Astrocyte (in vitro differentiated cells and primary cell): Measurements from ENCODE around the gene WBP1L. TPM values are rescaled to one million over a fixed set of nuclear protein-coding genes. Genes with fewer than 3 reads are reported as not detected.

Source experiments
- DNase-seq: peaks from one replicate; pipeline ENCODE4 v3.0.0-alpha.2; 2010; ENCODE audit warnings: low read depth
- FAIRE-seq: peaks from 2 replicates; lab custom pipeline; 2011; peaks lifted over from hg19 to GRCh38; lab: Jason Lieb, UNC
- H2AFZ ChIP-seq: 2 replicates; pipeline ENCODE4 v1.6.0; 2012; ENCODE audit warnings: low read depth, low read length, inconsistent platforms
- H3K27ac ChIP-seq: 2 replicates; pipeline ENCODE4 v1.5.1; 2011; ENCODE audit warnings: low read depth, low read length, inconsistent platforms
- H3K27me3 ChIP-seq: 2 replicates; pipeline ENCODE4 v1.6.0; 2011; ENCODE audit warnings: low read length, inconsistent platforms; ENCODE audit not compliant: insufficient read depth
- H3K36me3 ChIP-seq: 2 replicates; pipeline ENCODE4 v1.5.1; 2011; ENCODE audit warnings: low read length, inconsistent platforms; ENCODE audit not compliant: insufficient read depth
- H3K4me1 ChIP-seq: 2 replicates; pipeline ENCODE4 v1.5.1; 2011; ENCODE audit warnings: low read length, inconsistent platforms; ENCODE audit not compliant: insufficient read depth
- H3K4me2 ChIP-seq: 2 replicates; pipeline ENCODE4 v1.6.0; 2012; ENCODE audit warnings: low read length, inconsistent platforms
- H3K4me3 ChIP-seq: 2 replicates; pipeline ENCODE4 v1.5.1; 2011; ENCODE audit warnings: low read depth, mild to moderate bottlenecking, low read length, inconsistent platforms; ENCODE audit not compliant: insufficient read depth
- H3K79me2 ChIP-seq: 2 replicates; pipeline ENCODE4 v1.6.0; 2012; ENCODE audit warnings: mild to moderate bottlenecking, low read length, inconsistent platforms; ENCODE audit not compliant: insufficient read depth
- H3K9ac ChIP-seq: 2 replicates; pipeline ENCODE4 v1.6.0; 2012; ENCODE audit warnings: mild to moderate bottlenecking, low read length, inconsistent platforms
- H3K9me3 ChIP-seq: 2 replicates; pipeline ENCODE4 v1.5.1; 2012; ENCODE audit warnings: low read depth, mild to moderate bottlenecking, low read length, inconsistent platforms; ENCODE audit not compliant: insufficient read depth
- H4K20me1 ChIP-seq: 2 replicates; pipeline ENCODE4 v1.6.0; 2012; ENCODE audit warnings: low read length, inconsistent platforms; ENCODE audit not compliant: insufficient read depth
- H3K27ac Mint-ChIP-seq: one replicate; pipeline ENCODE4 v1.8.0; 2021; ENCODE audit warnings: mild to moderate bottlenecking, mixed read lengths; ENCODE audit not compliant: unreplicated experiment
- H3K27me3 Mint-ChIP-seq: one replicate; pipeline ENCODE4 v1.8.0; 2021; ENCODE audit warnings: low read depth, mixed read lengths; ENCODE audit not compliant: unreplicated experiment
- H3K36me3 Mint-ChIP-seq: one replicate; pipeline ENCODE4 v1.8.0; 2021; ENCODE audit warnings: low read depth, mixed read lengths; ENCODE audit not compliant: unreplicated experiment
- H3K4me1 Mint-ChIP-seq: one replicate; pipeline ENCODE4 v1.8.0; 2021; ENCODE audit warnings: low read depth, mixed read lengths; ENCODE audit not compliant: unreplicated experiment
- H3K4me3 Mint-ChIP-seq: one replicate; pipeline ENCODE4 v1.8.0; 2021; ENCODE audit warnings: mild to moderate bottlenecking, moderate library complexity, mixed read lengths; ENCODE audit not compliant: unreplicated experiment
- H3K9me3 Mint-ChIP-seq: one replicate; pipeline ENCODE4 v1.8.0; 2021; ENCODE audit warnings: mild to moderate bottlenecking, mixed read lengths; ENCODE audit not compliant: unreplicated experiment
- EZH2 ChIP-seq: IDR thresholded peaks from 2 replicates; pipeline ENCODE4 v1.6.1; 2012; ENCODE audit warnings: mild to moderate bottlenecking, low read length, inconsistent platforms; ENCODE audit not compliant: insufficient read depth
- total RNA-seq: library from RNA; stranded (reverse); gene quantifications from 2 replicates; pipeline ENCODE4 v1.2.1, GENCODE V29; 2021
- TF ChIP-seq, protein P1 (sequence below): IDR thresholded peaks from 2 replicates; pipeline ENCODE4 v1.5.1; 2011; ENCODE audit warnings: low read depth, mild to moderate bottlenecking, inconsistent platforms, low read length, moderate library complexity; ENCODE audit not compliant: insufficient read depth

The WBP1L gene
- total RNA-seq, 1 donor from 2014 or later = 73.6 TPM

DNA sequence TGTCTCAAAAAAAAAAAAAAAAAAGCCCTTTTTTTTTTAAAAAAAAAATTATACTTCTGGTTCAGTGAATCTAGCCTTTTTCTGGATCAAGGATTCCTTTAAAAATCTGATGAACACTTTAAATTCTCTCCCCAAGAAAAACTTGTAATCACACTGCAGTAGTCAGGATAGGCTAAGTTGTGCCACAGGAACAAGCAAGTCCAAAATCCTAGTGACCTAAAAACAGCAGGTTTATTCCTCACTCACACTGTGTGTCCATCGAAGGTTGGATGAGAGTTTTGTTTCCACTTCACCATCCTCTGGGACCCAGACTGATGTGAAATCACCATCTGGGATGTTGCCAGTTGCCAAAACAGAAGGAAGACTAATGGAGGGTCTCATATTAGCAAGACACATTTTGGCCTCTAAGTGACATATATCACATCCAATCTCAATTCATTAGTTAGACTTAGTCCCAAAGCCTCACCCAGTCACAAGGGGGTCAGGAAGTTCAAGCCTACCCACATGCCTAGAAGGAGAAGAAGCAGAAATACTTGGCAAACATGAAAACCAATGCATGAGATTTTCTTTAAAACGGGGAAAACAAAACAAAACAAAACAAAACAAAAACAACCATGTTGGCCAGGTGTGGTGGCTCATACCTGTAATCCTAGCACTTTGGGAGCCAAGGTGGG, 60.8 kb downstream of the WBP1L start:
- Mint-ChIP-seq H3K27me3 (no peaks in the 10 kb centered on the region), H3K27ac (no peak overlapping the region), H3K9me3 (no peaks in the 10 kb centered on the region), H3K36me3 (peaks cover 22% of the 10 kb centered on the region), H3K4me3 (no peak overlapping the region), H3K4me1 (peaks cover 39% of the 10 kb centered on the region)
- no peaks in the 10 kb centered on the region for H3K9me3 ChIP-seq
- no peak overlapping the region for H2AFZ ChIP-seq
- TF ChIP-seq, protein P1, sequence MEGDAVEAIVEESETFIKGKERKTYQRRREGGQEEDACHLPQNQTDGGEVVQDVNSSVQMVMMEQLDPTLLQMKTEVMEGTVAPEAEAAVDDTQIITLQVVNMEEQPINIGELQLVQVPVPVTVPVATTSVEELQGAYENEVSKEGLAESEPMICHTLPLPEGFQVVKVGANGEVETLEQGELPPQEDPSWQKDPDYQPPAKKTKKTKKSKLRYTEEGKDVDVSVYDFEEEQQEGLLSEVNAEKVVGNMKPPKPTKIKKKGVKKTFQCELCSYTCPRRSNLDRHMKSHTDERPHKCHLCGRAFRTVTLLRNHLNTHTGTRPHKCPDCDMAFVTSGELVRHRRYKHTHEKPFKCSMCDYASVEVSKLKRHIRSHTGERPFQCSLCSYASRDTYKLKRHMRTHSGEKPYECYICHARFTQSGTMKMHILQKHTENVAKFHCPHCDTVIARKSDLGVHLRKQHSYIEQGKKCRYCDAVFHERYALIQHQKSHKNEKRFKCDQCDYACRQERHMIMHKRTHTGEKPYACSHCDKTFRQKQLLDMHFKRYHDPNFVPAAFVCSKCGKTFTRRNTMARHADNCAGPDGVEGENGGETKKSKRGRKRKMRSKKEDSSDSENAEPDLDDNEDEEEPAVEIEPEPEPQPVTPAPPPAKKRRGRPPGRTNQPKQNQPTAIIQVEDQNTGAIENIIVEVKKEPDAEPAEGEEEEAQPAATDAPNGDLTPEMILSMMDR = no peak
- no peak for TF ChIP-seq EZH2
- H4K20me1 ChIP-seq = peaks cover 28% of the 10 kb centered on the region
- no peak overlapping the region for H3K4me3 ChIP-seq
- H3K36me3 ChIP-seq = no peaks in the 10 kb centered on the region
- peaks cover 31% of the 10 kb centered on the region for H3K4me1 ChIP-seq
- no peak overlapping the region for H3K9ac ChIP-seq
- DNase-seq (no peak), FAIRE-seq (no peak)
- no peak overlapping the region for H3K4me2 ChIP-seq
- no peak overlapping the region for H3K27ac ChIP-seq
- H3K27me3 ChIP-seq = no peaks in the 10 kb centered on the region
- peaks cover 10% of the 10 kb centered on the region for H3K79me2 ChIP-seq

- Histone ChIP-seq H3K4me3 (no peak overlapping the region), H4K20me1 (peaks cover 7% of the 10 kb centered on the region), H3K9ac (no peak overlapping the region), H3K36me3 (peaks cover 16% of the 10 kb centered on the region), H3K27me3 (no peaks in the 10 kb centered on the region), H3K27ac (no peak overlapping the region), H3K9me3 (no peaks in the 10 kb centered on the region), H3K4me1 (peaks cover 7% of the 10 kb centered on the region), H2AFZ (no peak overlapping the region), H3K4me2 (no peak overlapping the region), H3K79me2 (peaks cover 10% of the 10 kb centered on the region)
- no peak overlapping the region for H3K4me3 Mint-ChIP-seq
- H3K4me1 Mint-ChIP-seq = peaks cover 14% of the 10 kb centered on the region
- TF ChIP-seq, protein P1 = no peak
- TF ChIP-seq EZH2 = no peak
- DNase-seq = no peak
- H3K9me3 Mint-ChIP-seq = no peaks in the 10 kb centered on the region
- no peak overlapping the region for H3K27ac Mint-ChIP-seq
- FAIRE-seq = no peak
- no peaks in the 10 kb centered on the region for H3K27me3 Mint-ChIP-seq
- peaks cover 22% of the 10 kb centered on the region for H3K36me3 Mint-ChIP-seq
Measured at GRCh38 chr10:102808380-102808779, 64.6 kb downstream of the WBP1L start.

- no peak overlapping the region for H3K9ac ChIP-seq
- no peak overlapping the region for H2AFZ ChIP-seq
- no peak overlapping the region for H3K27ac ChIP-seq
- H3K79me2 ChIP-seq = peaks cover 3% of the 10 kb centered on the region
- peaks cover 20% of the 10 kb centered on the region for H3K36me3 ChIP-seq
- H3K4me3 ChIP-seq = no peak overlapping the region
- H3K4me1 ChIP-seq = peaks cover 31% of the 10 kb centered on the region
- H3K9me3 Mint-ChIP-seq = no peaks in the 10 kb centered on the region
- peaks cover 22% of the 10 kb centered on the region for H3K36me3 Mint-ChIP-seq
- FAIRE-seq = no peak
- no peak overlapping the region for H3K27ac Mint-ChIP-seq
- no peaks in the 10 kb centered on the region for H3K9me3 ChIP-seq
- H3K27me3 ChIP-seq = no peaks in the 10 kb centered on the region
- peaks cover 7% of the 10 kb centered on the region for H4K20me1 ChIP-seq
- H3K27me3 Mint-ChIP-seq = no peaks in the 10 kb centered on the region
- H3K4me3 Mint-ChIP-seq = no peak overlapping the region
- H3K4me1 Mint-ChIP-seq = peaks cover 36% of the 10 kb centered on the region
- TF ChIP-seq, protein P1 = no peak
- no peak for TF ChIP-seq EZH2
- DNase-seq = no peak
- H3K4me2 ChIP-seq = no peak overlapping the region
Measured at GRCh38 chr10:102811346-102811745, 67.6 kb downstream of the WBP1L start.
